ENCODE measurements around the gene ZC3HAV1L. TPM values are rescaled to one million over a fixed set of nuclear protein-coding genes. Genes with fewer than 3 reads are reported as not detected.

The ZC3HAV1L gene
- polyA plus RNA-seq, 2 of the 4 experiments (the other 2 are of a cell fraction), result 8.8 to 15.6 TPM

GRCh38 chr7:139060695-139061237, 24.9 kb upstream of the ZC3HAV1L start:
- Histone ChIP-seq H3K9me3 (no peaks in the 10 kb centered on the region), H3K4me1 (no peaks in the 10 kb centered on the region), H3K4me2 (no peak overlapping the region), H3K4me3 (no peak overlapping the region), H3K27ac (no peak overlapping the region)
- DNase-seq (ENCODE audit: low read depth in 1 of 2, low spot score in 1 of 2), result no peak
- POLR2A ChIA-PET, result no interaction called here
- no peak for FAIRE-seq
- ATAC-seq, result no peak
- WGBS (ENCODE audit: missing lambda C conversion rate), result 79% methylated on average over 5 of the region's 5 CpGs
- CTCF ChIA-PET, result interaction anchor here (0.6 to 6.7 kb wide), 5 partner anchors 9 to 227 kb away, joined by 3 to 58 read pairs (median 5); no protein-coding TSS in a partner anchor
- TF ChIP-seq TFCP2L1 (CRISPR knock-in tag; IDR thresholded peaks at IDR 0.05) (no peak), E2F6 (IDR thresholded peaks at IDR 0.05; ENCODE audit: borderline replicate concordance, low read depth) (no peak), RCOR1 (IDR thresholded peaks at IDR 0.05; ENCODE audit: low read depth, low read length) (no peak), CHD2 (IDR thresholded peaks at IDR 0.05; ENCODE audit: low read length, partially characterized antibody) (no peak), CHD4 (IDR thresholded peaks at IDR 0.05; ENCODE audit: borderline replicate concordance) (no peak), REST (IDR thresholded peaks at IDR 0.05) (no peak), ZSCAN20 (CRISPR knock-in tag; IDR thresholded peaks at IDR 0.05) (no peak)

GRCh38 chr7:139059905-139060304, 24.1 kb upstream of the ZC3HAV1L start:
- Histone ChIP-seq H3K4me3 (no peak overlapping the region), H3K4me2 (no peak overlapping the region), H3K4me1 (no peaks in the 10 kb centered on the region), H3K9me3 (no peaks in the 10 kb centered on the region), H3K27ac (no peak overlapping the region)
- ChIA-PET POLR2A (no interaction called here), CTCF (interaction anchor here (1.2 to 3.1 kb wide), 4 partner anchors 15 to 173 kb away, joined by 4 to 17 read pairs (median 5); partner anchors contain the start of gene ZC3HAV1L)
- 86% methylated on average over 1 of the region's 1 CpG for WGBS (ENCODE audit: missing lambda C conversion rate)
- no peak for TF ChIP-seq CHD4 (IDR thresholded peaks at IDR 0.05; ENCODE audit: borderline replicate concordance)
- no peak for TF ChIP-seq EP300 (IDR thresholded peaks at IDR 0.05)
- no peak for TF ChIP-seq HOXB5 (CRISPR knock-in tag; IDR thresholded peaks at IDR 0.05)
- TF ChIP-seq HMGXB4 (CRISPR knock-in tag; IDR thresholded peaks at IDR 0.05; ENCODE audit: borderline replicate concordance), result no peak
- TF ChIP-seq CTCF (IDR thresholded peaks at IDR 0.05), result no peak
- no peak for TF ChIP-seq ATOH8 (CRISPR knock-in tag; IDR thresholded peaks at IDR 0.05; ENCODE audit: low read depth)
- no peak for TF ChIP-seq PBX3 (IDR thresholded peaks at IDR 0.05)
- TF ChIP-seq HDAC2 (IDR thresholded peaks at IDR 0.05), result no peak
- no peak for TF ChIP-seq RNF2 (IDR thresholded peaks at IDR 0.05; ENCODE audit: borderline replicate concordance, low read depth)
- no peak for TF ChIP-seq JUNB (IDR thresholded peaks at IDR 0.05)
- TF ChIP-seq RFX5 (IDR thresholded peaks at IDR 0.05), result no peak
- TF ChIP-seq MAX (IDR thresholded peaks at IDR 0.05), result no peak
- no peak for TF ChIP-seq USF2 (IDR thresholded peaks at IDR 0.05)
- TF ChIP-seq CEBPB (IDR thresholded peaks at IDR 0.05), result no peak
- no peak for ATAC-seq
- DNase-seq (ENCODE audit: low read depth in 1 of 2, low spot score in 1 of 2), result no peak
- FAIRE-seq, result no peak
